PFSK-1 (cell line): ENCODE measurements around the gene LNX1.

Experiments used
- FOXP2 ChIP-seq: optimal IDR thresholded peaks from 2 replicates; pipeline ENCODE3; 2011; ENCODE audit warnings: borderline replicate concordance, control low read depth, inconsistent platforms; ENCODE audit not compliant: insufficient read depth; ENCODE audit errors: extremely low read length, extremely low read depth
- POLR2AphosphoS5 ChIP-seq: IDR thresholded peaks from 2 replicates; pipeline ENCODE4 v1.6.1; 2012; ENCODE audit warnings: low read depth, mild to moderate bottlenecking, control low read depth, low read length, moderate library complexity
- SIN3A ChIP-seq: IDR thresholded peaks from 2 replicates; pipeline ENCODE4 v1.6.1; 2012; ENCODE audit warnings: mild to moderate bottlenecking, low read length, moderate library complexity, borderline replicate concordance; ENCODE audit not compliant: insufficient read depth
- TAF1 ChIP-seq: IDR thresholded peaks from 2 replicates; pipeline ENCODE4 v1.6.1; 2012; ENCODE audit warnings: low read length, control low read depth, borderline replicate concordance; ENCODE audit not compliant: insufficient read depth
- TF ChIP-seq, protein P1 (sequence below), 2 experiments: IDR thresholded peaks; 2 replicates each; pipeline versions ENCODE4 v1.6.1 to v1.8.0; 2011 to 2012; ENCODE audit warnings: low read depth in 2 of 2, low read length in 2 of 2, control low read depth in 1 of 2, inconsistent platforms in 1 of 2, mild to moderate bottlenecking in 1 of 2, moderate library complexity in 1 of 2; ENCODE audit not compliant: insufficient read depth in 1 of 2

LNX1 gene

DNA sequence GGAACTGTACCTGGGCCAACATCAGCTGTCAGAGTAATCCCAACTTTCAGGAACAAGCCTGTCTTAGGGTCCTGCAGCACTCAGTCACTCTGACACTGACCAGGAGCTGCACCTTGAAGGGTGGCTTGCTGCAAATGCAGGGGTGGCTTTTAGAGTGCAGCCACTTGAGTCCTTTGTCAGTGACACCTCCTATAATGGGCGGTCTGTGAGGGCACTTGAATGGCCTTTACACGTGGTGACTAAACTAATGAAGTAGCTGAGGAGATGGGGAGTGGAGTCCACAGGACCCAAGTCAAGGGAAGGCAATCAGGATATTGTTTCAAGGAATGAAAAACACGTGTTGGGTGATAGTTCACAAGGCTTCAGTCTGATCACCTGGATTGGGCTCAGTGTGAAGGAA is 11.1 kb upstream of the LNX1 start:
- TF ChIP-seq SIN3A: no peak
- no peak for TF ChIP-seq POLR2AphosphoS5
- TF ChIP-seq FOXP2: no peak
- TF ChIP-seq TAF1: no peak
- TF ChIP-seq, protein P1, sequence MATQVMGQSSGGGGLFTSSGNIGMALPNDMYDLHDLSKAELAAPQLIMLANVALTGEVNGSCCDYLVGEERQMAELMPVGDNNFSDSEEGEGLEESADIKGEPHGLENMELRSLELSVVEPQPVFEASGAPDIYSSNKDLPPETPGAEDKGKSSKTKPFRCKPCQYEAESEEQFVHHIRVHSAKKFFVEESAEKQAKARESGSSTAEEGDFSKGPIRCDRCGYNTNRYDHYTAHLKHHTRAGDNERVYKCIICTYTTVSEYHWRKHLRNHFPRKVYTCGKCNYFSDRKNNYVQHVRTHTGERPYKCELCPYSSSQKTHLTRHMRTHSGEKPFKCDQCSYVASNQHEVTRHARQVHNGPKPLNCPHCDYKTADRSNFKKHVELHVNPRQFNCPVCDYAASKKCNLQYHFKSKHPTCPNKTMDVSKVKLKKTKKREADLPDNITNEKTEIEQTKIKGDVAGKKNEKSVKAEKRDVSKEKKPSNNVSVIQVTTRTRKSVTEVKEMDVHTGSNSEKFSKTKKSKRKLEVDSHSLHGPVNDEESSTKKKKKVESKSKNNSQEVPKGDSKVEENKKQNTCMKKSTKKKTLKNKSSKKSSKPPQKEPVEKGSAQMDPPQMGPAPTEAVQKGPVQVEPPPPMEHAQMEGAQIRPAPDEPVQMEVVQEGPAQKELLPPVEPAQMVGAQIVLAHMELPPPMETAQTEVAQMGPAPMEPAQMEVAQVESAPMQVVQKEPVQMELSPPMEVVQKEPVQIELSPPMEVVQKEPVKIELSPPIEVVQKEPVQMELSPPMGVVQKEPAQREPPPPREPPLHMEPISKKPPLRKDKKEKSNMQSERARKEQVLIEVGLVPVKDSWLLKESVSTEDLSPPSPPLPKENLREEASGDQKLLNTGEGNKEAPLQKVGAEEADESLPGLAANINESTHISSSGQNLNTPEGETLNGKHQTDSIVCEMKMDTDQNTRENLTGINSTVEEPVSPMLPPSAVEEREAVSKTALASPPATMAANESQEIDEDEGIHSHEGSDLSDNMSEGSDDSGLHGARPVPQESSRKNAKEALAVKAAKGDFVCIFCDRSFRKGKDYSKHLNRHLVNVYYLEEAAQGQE (IDR thresholded peaks at IDR 0.05; ENCODE audit: insufficient read depth in 1 of 2, low read depth in 2 of 2, low read length in 2 of 2): no peak

DNA sequence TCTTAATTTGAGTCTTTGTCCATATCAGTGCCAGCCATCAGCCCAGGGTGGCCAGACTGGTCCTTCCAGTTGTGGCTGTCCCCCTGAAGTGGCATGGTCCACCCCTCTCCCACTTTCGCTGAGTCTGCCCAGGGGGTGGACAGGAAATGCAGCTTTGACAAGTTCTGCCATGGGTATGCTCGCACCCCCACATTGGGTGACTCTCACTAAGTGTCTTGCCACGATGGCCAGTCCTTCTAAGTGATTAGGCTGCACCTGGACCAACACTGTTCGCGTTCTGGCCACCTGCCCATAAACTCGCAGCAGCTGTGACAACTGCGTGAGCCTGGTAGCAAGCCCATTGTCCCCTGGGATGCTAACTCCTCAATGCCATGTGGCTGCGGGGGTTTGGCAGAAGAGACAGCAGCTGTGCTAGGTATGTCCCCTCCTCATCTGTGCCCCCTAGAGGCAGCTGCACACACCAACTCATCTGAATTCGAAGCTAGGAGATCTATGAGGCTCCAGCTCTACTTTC is 10.0 kb upstream of the LNX1 start:
- TF ChIP-seq, protein P1 (IDR thresholded peaks at IDR 0.05; ENCODE audit: insufficient read depth in 1 of 2, low read depth in 2 of 2, low read length in 2 of 2): no peak
- TF ChIP-seq POLR2AphosphoS5 (no peak), SIN3A (no peak), TAF1 (no peak), FOXP2 (no peak)

DNA sequence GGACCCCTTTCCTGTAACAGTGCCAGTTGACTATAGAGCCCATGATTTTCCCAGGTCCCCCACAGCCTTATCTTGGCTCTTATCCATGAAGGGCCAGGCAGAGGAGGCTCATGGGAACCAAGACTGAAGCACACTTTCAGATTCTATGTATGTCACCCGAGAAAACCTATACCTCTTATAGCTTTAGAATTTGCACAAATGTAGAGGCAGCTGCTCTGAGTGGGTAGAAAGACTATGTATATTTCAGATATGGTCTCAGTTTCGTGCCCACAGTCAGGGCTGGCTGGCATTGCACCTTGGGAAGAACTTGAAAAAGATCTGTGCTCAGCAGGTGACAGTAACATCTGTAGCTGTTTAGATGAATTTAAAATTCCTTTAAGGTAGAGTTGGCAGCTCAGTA is 8.3 kb upstream of the LNX1 start:
- TF ChIP-seq FOXP2 (no peak), SIN3A (no peak), TAF1 (no peak), POLR2AphosphoS5 (no peak)
- TF ChIP-seq, protein P1 (IDR thresholded peaks at IDR 0.05; ENCODE audit: insufficient read depth in 1 of 2, low read depth in 2 of 2, low read length in 2 of 2): no peak

DNA sequence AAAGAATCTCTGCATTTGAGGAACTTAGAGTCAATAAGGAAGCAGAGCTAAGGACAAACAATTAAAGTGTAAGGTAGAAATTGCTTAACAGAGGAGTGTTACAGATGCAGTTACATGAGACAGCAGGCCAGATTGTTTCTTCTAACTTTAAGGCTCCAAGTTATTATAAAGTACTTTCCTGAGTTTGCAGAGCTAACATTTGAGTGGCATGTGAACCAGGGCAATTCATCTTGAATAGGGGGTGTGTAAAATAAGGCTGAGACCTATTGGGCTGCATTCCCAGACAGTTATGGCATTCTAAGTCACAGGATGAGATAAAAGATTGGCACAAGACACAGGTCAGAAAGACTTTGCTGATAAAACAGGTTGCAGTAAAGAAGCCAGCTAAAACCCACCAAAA is 7.6 kb upstream of the LNX1 start:
- TF ChIP-seq, protein P1 (IDR thresholded peaks at IDR 0.05; ENCODE audit: insufficient read depth in 1 of 2, low read depth in 2 of 2, low read length in 2 of 2): no peak
- no peak for TF ChIP-seq POLR2AphosphoS5
- no peak for TF ChIP-seq FOXP2
- TF ChIP-seq SIN3A: no peak

DNA sequence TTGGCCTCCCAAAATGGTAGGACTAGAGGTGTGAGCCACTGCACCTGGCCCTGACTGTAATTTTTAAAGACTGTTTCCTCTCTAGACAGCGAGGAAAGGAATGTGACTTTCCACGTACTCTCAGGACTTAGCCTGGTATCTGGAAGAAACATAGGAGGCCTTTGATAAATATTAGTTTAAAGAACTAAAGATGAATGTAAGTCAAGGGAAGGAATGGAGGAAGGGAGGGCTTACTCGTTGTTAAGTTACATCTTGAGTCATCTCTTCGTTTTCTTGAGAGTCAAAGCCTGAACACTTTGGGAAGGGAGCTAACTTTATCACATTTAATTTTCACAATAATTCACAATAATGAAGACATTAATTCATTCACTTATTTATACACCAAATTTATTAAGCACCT is 7.2 kb upstream of the LNX1 start:
- TF ChIP-seq TAF1 (no peak), POLR2AphosphoS5 (no peak), SIN3A (no peak), FOXP2 (no peak)
- TF ChIP-seq, protein P1 (IDR thresholded peaks at IDR 0.05; ENCODE audit: insufficient read depth in 1 of 2, low read depth in 2 of 2, low read length in 2 of 2): no peak
